Measurements from ENCODE around the gene S1PR5. TPM values are rescaled to one million over a fixed set of nuclear protein-coding genes. Genes with fewer than 3 reads are reported as not detected.

The S1PR5 gene
- polyA plus RNA-seq, 1 donor, result 0.57 TPM

DNA sequence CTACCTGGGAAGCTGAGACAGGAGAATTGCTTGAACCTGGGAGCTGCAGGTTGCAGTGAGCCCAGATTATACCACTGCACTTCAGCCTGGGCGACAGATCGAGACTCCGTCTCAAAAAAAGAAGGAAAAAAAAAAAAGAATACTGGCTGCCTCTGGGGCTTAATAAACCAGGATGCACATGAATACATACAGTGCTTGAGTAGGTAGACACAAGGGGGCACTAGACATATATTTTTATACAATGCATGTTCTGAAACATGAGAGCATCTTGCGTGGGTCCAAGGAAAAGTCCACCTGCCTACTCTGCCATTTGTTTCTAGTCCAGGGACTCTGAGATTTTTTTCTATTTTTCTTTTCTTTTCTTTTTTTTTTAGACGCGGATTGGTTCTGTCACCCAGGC, 45.3 kb downstream of the S1PR5 start:
- DNase-seq, result no peak

- no peak for DNase-seq
These were observed 49.1 kb downstream of the S1PR5 start for GRCh38 chr19:10468133-10468532.

GRCh38 chr19:10467104-10467706, 50.0 kb downstream of the S1PR5 start:
- no peak for DNase-seq

DNA sequence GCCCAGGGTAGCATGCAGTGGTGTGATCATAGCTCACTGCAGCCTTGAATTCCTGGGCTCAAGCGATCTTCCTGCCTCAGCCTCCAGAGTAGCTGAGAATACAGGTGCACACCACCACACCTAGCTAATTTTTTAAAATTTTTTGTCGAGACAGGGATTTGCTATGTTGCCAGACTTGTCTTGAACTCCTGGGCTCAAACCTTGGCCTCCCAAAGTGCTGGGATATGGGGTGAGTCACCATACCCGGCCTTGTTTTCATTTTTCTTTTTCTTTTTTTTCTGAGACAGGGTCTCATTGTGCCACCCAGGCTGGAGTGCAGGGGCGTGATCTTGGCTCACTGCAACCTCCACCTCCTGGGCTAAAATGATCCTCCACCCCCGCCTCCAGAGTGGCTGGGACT, 52.8 kb downstream of the S1PR5 start:
- DNase-seq, result no peak

Other genes with a start within 250 kb of the S1PR5 start
- gene ICAM1, start 246.3 kb downstream of the S1PR5 start, polyA plus RNA-seq (ENCODE audit: insufficient read length), result 4.7 TPM
- gene ICAM4, start 230.5 kb downstream of the S1PR5 start, polyA plus RNA-seq (ENCODE audit: insufficient read length), result 0.37 TPM
- 0.08 TPM for gene ICAM5, start 227.5 kb downstream of the S1PR5 start, polyA plus RNA-seq (ENCODE audit: insufficient read length)
- gene ZGLP1, start 207.6 kb downstream of the S1PR5 start, polyA plus RNA-seq (ENCODE audit: insufficient read length), result 7.1 TPM
- 14.3 TPM for gene FDX2, start 201.4 kb downstream of the S1PR5 start, polyA plus RNA-seq (ENCODE audit: insufficient read length)
- 25.4 TPM for gene RAVER1, start 183.9 kb downstream of the S1PR5 start, polyA plus RNA-seq (ENCODE audit: insufficient read length)
- 8.1 TPM for gene ICAM3, start 177.8 kb downstream of the S1PR5 start, polyA plus RNA-seq (ENCODE audit: insufficient read length)
- 133 TPM for gene TYK2, start 136.9 kb downstream of the S1PR5 start, polyA plus RNA-seq (ENCODE audit: insufficient read length)
- gene CDC37, start 113.9 kb downstream of the S1PR5 start, polyA plus RNA-seq (ENCODE audit: insufficient read length), result 141 TPM
- gene PDE4A, start 96.9 kb downstream of the S1PR5 start, polyA plus RNA-seq (ENCODE audit: insufficient read length), result 1.5 TPM
- gene KEAP1, start 14.1 kb downstream of the S1PR5 start, polyA plus RNA-seq (ENCODE audit: insufficient read length), result 74.0 TPM
- gene ATG4D, start 26.5 kb upstream of the S1PR5 start, polyA plus RNA-seq (ENCODE audit: insufficient read length), result 26.8 TPM
- gene KRI1, start 48.6 kb upstream of the S1PR5 start, polyA plus RNA-seq (ENCODE audit: insufficient read length), result 42.2 TPM
- gene CDKN2D, start 51.5 kb upstream of the S1PR5 start, polyA plus RNA-seq (ENCODE audit: insufficient read length), result 8.5 TPM
- 35.5 TPM for gene AP1M2, start 69.9 kb upstream of the S1PR5 start, polyA plus RNA-seq (ENCODE audit: insufficient read length)
- 180 TPM for gene SLC44A2, start 108.1 kb upstream of the S1PR5 start, polyA plus RNA-seq (ENCODE audit: insufficient read length)
- gene ILF3, start 136.9 kb upstream of the S1PR5 start, polyA plus RNA-seq (ENCODE audit: insufficient read length), result 358 TPM
- gene QTRT1, start 184.0 kb upstream of the S1PR5 start, polyA plus RNA-seq (ENCODE audit: insufficient read length), result 51.1 TPM
- 155 TPM for gene DNM2, start 200.6 kb upstream of the S1PR5 start, polyA plus RNA-seq (ENCODE audit: insufficient read length)